Measurements from ENCODE around the gene TLE1. TPM values are rescaled to one million over a fixed set of nuclear protein-coding genes. Genes with fewer than 3 reads are reported as not detected.

The TLE1 gene
- total RNA-seq, 1 donor: 39.3 TPM

GRCh38 chr9:81591791-81592190, 97.6 kb downstream of the TLE1 start:
- no peak overlapping the region for H3K4me3 ChIP-seq (ENCODE audit: low read depth, low read length)
- peak; percentile 76 for DNase-seq (ENCODE audit: low read depth)
- no peak for TF ChIP-seq CTCF (IDR thresholded peaks at IDR 0.05; ENCODE audit: insufficient read depth, low read depth, low read length)

- no peak for DNase-seq (ENCODE audit: low read depth)
- TF ChIP-seq CTCF (IDR thresholded peaks at IDR 0.05; ENCODE audit: insufficient read depth, low read depth, low read length): no peak
- no peak overlapping the region for H3K4me3 ChIP-seq (ENCODE audit: low read depth, low read length)
Observed at GRCh38 chr9:81590688-81591087, 98.7 kb downstream of the TLE1 start.

DNA sequence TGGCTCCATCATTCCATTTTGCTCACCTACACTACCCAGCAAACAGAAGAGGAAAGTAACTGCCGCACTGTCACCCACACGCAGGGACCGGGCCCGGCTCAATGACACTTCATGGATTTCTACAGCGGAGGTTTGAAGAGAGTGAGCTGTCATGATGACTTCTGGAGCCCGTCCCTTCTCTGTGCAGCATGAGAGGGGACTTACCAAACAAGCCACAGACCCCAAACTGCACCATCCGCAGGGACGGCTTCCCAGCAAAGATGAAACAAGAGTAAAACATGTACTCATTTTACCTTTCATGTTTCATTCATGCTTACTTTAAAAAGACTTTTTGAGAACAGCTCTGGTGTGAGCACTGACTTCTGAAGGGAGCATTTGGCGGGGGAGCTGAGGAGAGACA, 99.5 kb downstream of the TLE1 start:
- H3K4me3 ChIP-seq (ENCODE audit: low read depth, low read length): no peak overlapping the region
- TF ChIP-seq CTCF (IDR thresholded peaks at IDR 0.05; ENCODE audit: insufficient read depth, low read depth, low read length): no peak
- no peak for DNase-seq (ENCODE audit: low read depth)

- DNase-seq (ENCODE audit: low read depth): no peak
- no peak overlapping the region for H3K4me3 ChIP-seq (ENCODE audit: low read depth, low read length)
- no peak for TF ChIP-seq CTCF (IDR thresholded peaks at IDR 0.05; ENCODE audit: insufficient read depth, low read depth, low read length)
Observed at GRCh38 chr9:81589392-81589791, 100.0 kb downstream of the TLE1 start.

- DNase-seq (ENCODE audit: low read depth): peak; percentile 49
- TF ChIP-seq CTCF (IDR thresholded peaks at IDR 0.05; ENCODE audit: insufficient read depth, low read depth, low read length): no peak
- no peak overlapping the region for H3K4me3 ChIP-seq (ENCODE audit: low read depth, low read length)
Observed at GRCh38 chr9:81588148-81588871, 101.0 kb downstream of the TLE1 start.

- no peak for TF ChIP-seq CTCF (IDR thresholded peaks at IDR 0.05; ENCODE audit: insufficient read depth, low read depth, low read length)
- no peak for DNase-seq (ENCODE audit: low read depth)
- no peak overlapping the region for H3K4me3 ChIP-seq (ENCODE audit: low read depth, low read length)
Observed at GRCh38 chr9:81586786-81587185, 102.6 kb downstream of the TLE1 start.

Measured in fibroblast of villous mesenchyme (primary cell).